NOMO-1 (cell line): Measurements from ENCODE around the gene RAPGEF5.

Source experiments
- DNase-seq, 2 experiments: peaks; one replicate each; lab custom pipeline; 2025; ENCODE audit not compliant: unreplicated experiment in 2 of 2; lab: John Stamatoyannopoulos, UW

RAPGEF5 gene

GRCh38 chr7:22269963-22270362 is 87.0 kb downstream of the RAPGEF5 start:
- no peak for DNase-seq

- DNase-seq: no peak
These were observed 88.0 kb downstream of the RAPGEF5 start for GRCh38 chr7:22268884-22269421.

GRCh38 chr7:22267930-22268615 is 88.9 kb downstream of the RAPGEF5 start:
- DNase-seq: no peak

GRCh38 chr7:22262538-22262937 is 94.4 kb downstream of the RAPGEF5 start:
- DNase-seq: no peak

GRCh38 chr7:22256541-22257096 is 100.3 kb downstream of the RAPGEF5 start:
- DNase-seq: no peak

GRCh38 chr7:22255834-22256233 is 101.1 kb downstream of the RAPGEF5 start:
- no peak for DNase-seq

- no peak for DNase-seq
These were observed 101.6 kb downstream of the RAPGEF5 start for GRCh38 chr7:22255342-22255741.

- DNase-seq: no peak
These were observed 103.9 kb downstream of the RAPGEF5 start for GRCh38 chr7:22252936-22253536.

- no peak for DNase-seq
These were observed 104.9 kb downstream of the RAPGEF5 start for GRCh38 chr7:22252016-22252415.

GRCh38 chr7:22251281-22251680 is 105.7 kb downstream of the RAPGEF5 start:
- DNase-seq: no peak

- DNase-seq: no peak
These were observed 106.6 kb downstream of the RAPGEF5 start for GRCh38 chr7:22250390-22250789.

GRCh38 chr7:22248111-22248809 is 108.7 kb downstream of the RAPGEF5 start:
- no peak for DNase-seq

- DNase-seq: no peak
These were observed 115.1 kb downstream of the RAPGEF5 start for GRCh38 chr7:22241805-22242390.

GRCh38 chr7:22240904-22241571 is 115.9 kb downstream of the RAPGEF5 start:
- DNase-seq: no peak

- no peak for DNase-seq
These were observed 118.3 kb downstream of the RAPGEF5 start for GRCh38 chr7:22238354-22239311.

GRCh38 chr7:22235134-22235533 is 121.8 kb downstream of the RAPGEF5 start:
- DNase-seq: no peak

- DNase-seq: no peak
These were observed 122.7 kb downstream of the RAPGEF5 start for GRCh38 chr7:22234227-22234626.

- DNase-seq: no peak
These were observed 125.1 kb downstream of the RAPGEF5 start for GRCh38 chr7:22231806-22232205.

- no peak for DNase-seq
These were observed 125.8 kb downstream of the RAPGEF5 start for GRCh38 chr7:22231141-22231540.
